PC-9 (cell line): ENCODE measurements around the gene MANBA. TPM values are rescaled to one million over a fixed set of nuclear protein-coding genes. Genes with fewer than 3 reads are reported as not detected.
A peak's percentile ranks its signal among the peaks of the same experiment; 100 is the strongest.

Experiments used
- BruUV-seq: library from RNA; stranded (reverse); fragments of 400-500 nt; replicated peaks from 2 replicates; lab custom pipeline; 2021; lab: Mats Ljungman, UMichigan
- CTCF ChIA-PET: fragments of 300-600 bp; sonication (Branson Sonifier 250); formaldehyde crosslinking; loops from one replicate; lab custom pipeline; 2022; ENCODE audit warnings: antibody characterized with exemption; lab: Charles Lee
- POLR2A ChIA-PET: fragments of 300-600 bp; sonication (Branson Sonifier 250); formaldehyde crosslinking; loops from one replicate; lab custom pipeline; 2022; ENCODE audit warnings: antibody characterized with exemption; ENCODE audit not compliant: unreplicated experiment; lab: Charles Lee
- DNase-seq, 2 experiments: peaks; one replicate each; pipeline versions ENCODE4 v3.0.0 to v3.0.0-alpha.2; 2015 to 2022; ENCODE audit warnings: mixed read lengths in 1 of 2
- H2AFZ ChIP-seq: fragments of 200-600 bp; sonication (generic); 2 replicates; pipeline ENCODE4 v1.8.1; 2017; ENCODE audit warnings: antibody characterized with exemption
- H3F3A ChIP-seq: fragments of 200-600 bp; sonication (generic); 2 replicates; pipeline ENCODE4 v1.8.1; 2017; ENCODE audit warnings: antibody characterized with exemption, mild to moderate bottlenecking, low read depth; ENCODE audit not compliant: insufficient read depth
- H3K27ac ChIP-seq: fragments of 200-600 bp; sonication (generic); 2 replicates; pipeline ENCODE4 v1.6.1; 2016; ENCODE audit warnings: mixed run types
- H3K27me3 ChIP-seq: fragments of 200-600 bp; sonication (generic); 2 replicates; pipeline ENCODE4 v1.6.1; 2016; ENCODE audit warnings: low read depth, mixed run types; ENCODE audit not compliant: insufficient read depth
- H3K36me3 ChIP-seq: fragments of 200-600 bp; sonication (generic); 2 replicates; pipeline ENCODE4 v1.6.1; 2016; ENCODE audit warnings: low read depth, mixed run types
- H3K4me1 ChIP-seq: fragments of 200-600 bp; sonication (generic); replicated peaks from 2 replicates; pipeline ENCODE4 v1.6.1; 2016; ENCODE audit warnings: mixed run types; ENCODE audit not compliant: insufficient read depth
- H3K4me2 ChIP-seq: fragments of 200-600 bp; sonication (generic); 2 replicates; pipeline ENCODE4 v1.6.1; 2017; ENCODE audit warnings: mixed run types
- H3K4me3 ChIP-seq: fragments of 200-600 bp; sonication (generic); 2 replicates; pipeline ENCODE4 v1.6.1; 2016; ENCODE audit warnings: mixed run types
- H3K79me2 ChIP-seq: fragments of 200-600 bp; sonication (generic); 2 replicates; pipeline ENCODE4 v1.6.1; 2017; ENCODE audit warnings: low read depth, mixed run types
- H3K9me2 ChIP-seq: fragments of 200-600 bp; sonication (generic); 2 replicates; pipeline ENCODE4 v1.8.1; 2017; ENCODE audit warnings: mild to moderate bottlenecking; ENCODE audit not compliant: insufficient read depth
- H3K9me3 ChIP-seq: fragments of 200-600 bp; sonication (generic); 2 replicates; pipeline ENCODE4 v1.8.1; 2016; ENCODE audit warnings: low read depth; ENCODE audit not compliant: insufficient read depth
- H4K20me1 ChIP-seq: fragments of 200-600 bp; sonication (generic); 2 replicates; pipeline ENCODE4 v1.8.1; 2017; ENCODE audit not compliant: insufficient read depth
- EZH2 ChIP-seq: fragments of 200-600 bp; sonication (generic); IDR thresholded peaks from 2 replicates; pipeline ENCODE4 v1.8.0; 2017; ENCODE audit warnings: antibody characterized with exemption, low read depth
- intact Hi-C: fragments of 100-400 bp; cut with micrococcal nuclease; formaldehyde crosslinking; loops from one replicate; pipeline ENCODE4 v1.10.0; 2022; ENCODE audit not compliant: unreplicated experiment
- total RNA-seq: library from RNA; stranded (reverse); gene quantifications from 2 replicates; pipeline ENCODE4 v1.2.3, GENCODE V29; 2021
- TF ChIP-seq, protein P1 (sequence below): fragments of 200-600 bp; sonication (generic); conservative IDR thresholded peaks from 2 replicates; pipeline ENCODE4 v1.6.1; 2017; ENCODE audit warnings: mixed run types, antibody characterized with exemption, mild to moderate bottlenecking, moderate library complexity

MANBA gene
- total RNA-seq, 1 experiment from 2014 or later = 11.8 TPM

DNA sequence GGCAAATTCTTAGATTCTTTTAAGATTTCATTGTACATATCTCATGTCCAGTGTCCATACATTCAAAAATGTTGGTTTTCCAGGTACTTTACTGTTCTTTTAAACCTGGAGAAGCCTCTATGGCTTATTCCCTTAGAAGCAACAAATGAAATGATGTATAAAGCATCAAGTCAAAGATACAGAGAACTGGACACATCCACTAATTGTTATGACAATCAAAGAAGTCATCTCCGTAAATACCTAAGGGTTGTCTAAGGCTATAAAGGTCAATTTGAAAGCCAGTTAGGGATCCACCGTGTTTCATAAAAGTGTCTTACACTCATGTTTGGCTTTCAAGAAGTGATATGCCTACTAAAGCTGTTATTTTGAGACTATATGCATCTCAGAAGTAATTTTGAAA is 34.2 kb upstream of the MANBA start:
- intact Hi-C loops = loop anchor here (10.0 kb wide), 2 partner anchors 170 to 360 kb away; no protein-coding TSS in a partner anchor
- H3K9me2 ChIP-seq = no peaks in the 10 kb centered on the region
- no peak overlapping the region for H3K27ac ChIP-seq
- CTCF ChIA-PET = no interaction called here
- H3K9me3 ChIP-seq = no peaks in the 10 kb centered on the region
- peaks cover 5% of the 10 kb centered on the region; the same call in 1 of the 2 replicates for H4K20me1 ChIP-seq
- no peaks in the 10 kb centered on the region for H3K27me3 ChIP-seq
- DNase-seq = no peak
- H3K36me3 ChIP-seq = peaks cover 42% of the 10 kb centered on the region
- TF ChIP-seq EZH2 = no peak
- TF ChIP-seq, protein P1, sequence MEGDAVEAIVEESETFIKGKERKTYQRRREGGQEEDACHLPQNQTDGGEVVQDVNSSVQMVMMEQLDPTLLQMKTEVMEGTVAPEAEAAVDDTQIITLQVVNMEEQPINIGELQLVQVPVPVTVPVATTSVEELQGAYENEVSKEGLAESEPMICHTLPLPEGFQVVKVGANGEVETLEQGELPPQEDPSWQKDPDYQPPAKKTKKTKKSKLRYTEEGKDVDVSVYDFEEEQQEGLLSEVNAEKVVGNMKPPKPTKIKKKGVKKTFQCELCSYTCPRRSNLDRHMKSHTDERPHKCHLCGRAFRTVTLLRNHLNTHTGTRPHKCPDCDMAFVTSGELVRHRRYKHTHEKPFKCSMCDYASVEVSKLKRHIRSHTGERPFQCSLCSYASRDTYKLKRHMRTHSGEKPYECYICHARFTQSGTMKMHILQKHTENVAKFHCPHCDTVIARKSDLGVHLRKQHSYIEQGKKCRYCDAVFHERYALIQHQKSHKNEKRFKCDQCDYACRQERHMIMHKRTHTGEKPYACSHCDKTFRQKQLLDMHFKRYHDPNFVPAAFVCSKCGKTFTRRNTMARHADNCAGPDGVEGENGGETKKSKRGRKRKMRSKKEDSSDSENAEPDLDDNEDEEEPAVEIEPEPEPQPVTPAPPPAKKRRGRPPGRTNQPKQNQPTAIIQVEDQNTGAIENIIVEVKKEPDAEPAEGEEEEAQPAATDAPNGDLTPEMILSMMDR = no peak
- H3K4me1 ChIP-seq = no peaks in the 10 kb centered on the region
- no peak overlapping the region for H2AFZ ChIP-seq
- POLR2A ChIA-PET = no interaction called here
- H3K4me2 ChIP-seq = no peak overlapping the region
- H3K79me2 ChIP-seq = no peaks in the 10 kb centered on the region
- H3F3A ChIP-seq = peaks cover 19% of the 10 kb centered on the region; the same call in 1 of the 2 replicates
- no TSS peak for BruUV-seq
- H3K4me3 ChIP-seq = no peak overlapping the region

DNA sequence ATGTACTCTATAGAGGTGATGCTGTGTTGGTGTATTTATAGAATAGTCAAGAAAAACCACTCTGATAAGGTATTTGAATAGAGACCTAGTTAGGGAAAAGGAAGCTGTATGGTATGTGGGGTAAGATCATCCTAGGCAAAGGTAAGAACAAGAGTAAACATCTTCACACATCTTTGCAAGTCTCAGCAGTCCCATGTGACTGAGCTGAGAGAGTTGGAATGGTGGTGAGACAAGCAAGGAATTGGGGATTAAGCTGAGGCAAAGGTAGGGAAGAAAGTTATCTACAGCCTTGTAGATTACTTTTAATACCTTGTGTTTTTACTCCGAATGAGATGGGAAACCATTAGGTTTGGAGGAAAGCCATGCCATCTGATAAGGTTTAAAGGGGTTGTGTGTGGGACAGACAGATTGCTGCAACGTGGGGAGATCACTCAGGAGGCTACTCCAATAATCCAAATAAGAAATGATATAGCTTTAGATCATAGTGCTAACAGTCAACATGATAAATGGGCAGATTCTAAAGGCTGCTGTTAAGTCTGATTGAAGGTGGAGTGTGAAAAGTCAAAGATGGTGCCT is 31.7 kb upstream of the MANBA start:
- H3K27me3 ChIP-seq = no peaks in the 10 kb centered on the region
- CTCF ChIA-PET = no interaction called here
- intact Hi-C loops = loop anchor here (10.0 kb wide), 2 partner anchors 168 to 358 kb away; no protein-coding TSS in a partner anchor
- H3K4me1 ChIP-seq = no peaks in the 10 kb centered on the region
- H3K36me3 ChIP-seq = peaks cover 29% of the 10 kb centered on the region
- H2AFZ ChIP-seq = no peak overlapping the region
- no peak overlapping the region for H3K4me2 ChIP-seq
- no peaks in the 10 kb centered on the region for H3K79me2 ChIP-seq
- H3K9me3 ChIP-seq = peaks cover 4% of the 10 kb centered on the region; the same call in 1 of the 2 replicates
- H4K20me1 ChIP-seq = no peaks in the 10 kb centered on the region
- H3F3A ChIP-seq = peaks cover 29% of the 10 kb centered on the region; the same call in 1 of the 2 replicates
- POLR2A ChIA-PET = no interaction called here
- no TSS peak for BruUV-seq
- H3K4me3 ChIP-seq = no peak overlapping the region
- H3K27ac ChIP-seq = no peak overlapping the region
- DNase-seq = no peak
- no peak for TF ChIP-seq EZH2
- TF ChIP-seq, protein P1 = no peak
- H3K9me2 ChIP-seq = no peaks in the 10 kb centered on the region

DNA sequence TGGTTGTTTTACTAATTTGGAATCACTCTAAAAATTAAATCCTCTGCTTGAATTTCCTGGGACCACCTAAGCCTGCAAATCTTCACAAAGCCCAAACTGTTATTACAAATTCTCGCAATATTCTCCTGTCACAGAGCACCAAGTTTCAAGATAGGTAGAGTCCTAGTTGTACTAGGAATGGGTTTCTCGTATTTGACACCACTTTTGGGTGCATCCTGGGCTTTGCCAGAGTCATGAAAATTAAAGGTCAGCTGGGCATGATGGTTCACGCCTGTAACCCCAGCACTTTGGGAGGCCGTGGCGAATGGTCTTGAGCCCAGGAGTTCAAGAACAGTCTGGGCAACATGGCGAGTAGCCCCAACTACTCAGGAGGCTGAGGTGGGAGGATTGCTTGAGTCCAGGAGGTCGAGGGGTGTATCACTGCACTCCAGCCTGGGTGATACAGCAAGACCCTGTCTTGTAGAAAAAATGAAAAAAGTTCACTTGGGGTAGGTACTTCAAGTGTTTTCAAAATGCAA is 30.6 kb upstream of the MANBA start:
- H3K4me1 ChIP-seq = no peaks in the 10 kb centered on the region
- POLR2A ChIA-PET = no interaction called here
- no peaks in the 10 kb centered on the region for H3K27me3 ChIP-seq
- H3K4me3 ChIP-seq = no peak overlapping the region
- H4K20me1 ChIP-seq = no peaks in the 10 kb centered on the region
- TF ChIP-seq, protein P1 = no peak
- no peak for TF ChIP-seq EZH2
- H3K36me3 ChIP-seq = peaks cover 27% of the 10 kb centered on the region
- intact Hi-C loops = loop anchor here (10.0 kb wide), 2 partner anchors 167 to 357 kb away; no protein-coding TSS in a partner anchor
- H3K27ac ChIP-seq = no peak overlapping the region
- H2AFZ ChIP-seq = no peak overlapping the region
- CTCF ChIA-PET = no interaction called here
- TSS peak; percentile 4 for BruUV-seq
- H3K9me2 ChIP-seq = no peaks in the 10 kb centered on the region
- DNase-seq = no peak
- no peaks in the 10 kb centered on the region for H3K79me2 ChIP-seq
- H3K4me2 ChIP-seq = no peak overlapping the region
- H3K9me3 ChIP-seq = peaks cover 4% of the 10 kb centered on the region; the same call in 1 of the 2 replicates
- H3F3A ChIP-seq = peaks cover 27% of the 10 kb centered on the region; the same call in 1 of the 2 replicates
